ENCODE data around the gene APOBEC3F. TPM values are rescaled to one million over a fixed set of nuclear protein-coding genes. Genes with fewer than 3 reads are reported as not detected.
"Not testable (repeated sequence)": the region's sequence is repeated elsewhere in the genome, so short reads cannot be mapped to it uniquely, and the experiment has no call there.

The APOBEC3F gene
- total RNA-seq, 1 experiment from 2014 or later: 28.3 TPM

GRCh38 chr22:39017596-39018365 lies 22.9 kb upstream of the APOBEC3F start:
- BruUV-seq (replicated peaks): no TSS peak
- H3K4me2 ChIP-seq: peak overlapping the region; percentile 74; the same call in 1 of the 2 replicates
- CTCF ChIA-PET: interaction anchor here (0.6 kb wide), 1 partner anchor 239 kb away, joined by 4 read pairs; no protein-coding TSS in a partner anchor
- TF ChIP-seq CTCF (conservative IDR thresholded peaks at IDR 0.05) (no peak), EZH2 (IDR thresholded peaks at IDR 0.05; ENCODE audit: low read depth) (no peak)
- intact Hi-C loops (cut with micrococcal nuclease; ENCODE audit: unreplicated experiment): no loop called here
- H3K9me3 ChIP-seq (ENCODE audit: insufficient read depth, low read depth): no peaks in the 10 kb centered on the region
- H3K27me3 ChIP-seq (ENCODE audit: insufficient read depth, low read depth): no peaks in the 10 kb centered on the region
- POLR2A ChIA-PET (ENCODE audit: unreplicated experiment): no interaction called here
- no peaks in the 10 kb centered on the region for H3K9me2 ChIP-seq (ENCODE audit: insufficient read depth)
- H3F3A ChIP-seq (ENCODE audit: insufficient read depth, low read depth): peaks cover 25% of the 10 kb centered on the region; the same call in 1 of the 2 replicates
- H3K27ac ChIP-seq: no peak overlapping the region
- no peak overlapping the region for H3K4me3 ChIP-seq
- H3K4me1 ChIP-seq (replicated peaks; ENCODE audit: insufficient read depth): peaks cover 27% of the 10 kb centered on the region
- H3K79me2 ChIP-seq (ENCODE audit: low read depth): peaks cover 31% of the 10 kb centered on the region
- no peak overlapping the region for H2AFZ ChIP-seq
- peaks cover 24% of the 10 kb centered on the region for H3K36me3 ChIP-seq (ENCODE audit: low read depth)
- H4K20me1 ChIP-seq (ENCODE audit: insufficient read depth): no peaks in the 10 kb centered on the region
- DNase-seq: no peak

- H3K4me2 ChIP-seq; POLR2A ChIA-PET (ENCODE audit: unreplicated experiment); BruUV-seq (replicated peaks); H3K27me3 ChIP-seq (ENCODE audit: insufficient read depth, low read depth); H3K27ac ChIP-seq; H3K4me3 ChIP-seq; H3K9me3 ChIP-seq (ENCODE audit: insufficient read depth, low read depth); H4K20me1 ChIP-seq (ENCODE audit: insufficient read depth); H2AFZ ChIP-seq; H3K9me2 ChIP-seq (ENCODE audit: insufficient read depth); DNase-seq: not testable (repeated sequence)
- Histone ChIP-seq H3F3A (ENCODE audit: insufficient read depth, low read depth) (peaks cover 25% of the 10 kb centered on the region; the same call in 1 of the 2 replicates), H3K36me3 (ENCODE audit: low read depth) (peaks cover 24% of the 10 kb centered on the region), H3K79me2 (ENCODE audit: low read depth) (peaks cover 23% of the 10 kb centered on the region), H3K4me1 (replicated peaks; ENCODE audit: insufficient read depth) (peaks cover 17% of the 10 kb centered on the region)
- intact Hi-C loops (cut with micrococcal nuclease; ENCODE audit: unreplicated experiment): loop anchor here (5.0 kb wide), 1 partner anchor 77 kb away; the partner anchor contains the start of gene APOBEC3H
- CTCF ChIA-PET: interaction anchor here (0.6 kb wide), 1 partner anchor 363 kb away, joined by 3 read pairs; no protein-coding TSS in a partner anchor
Observed at GRCh38 chr22:39020021-39020651, 20.5 kb upstream of the APOBEC3F start.

GRCh38 chr22:39021552-39022250 lies 19.0 kb upstream of the APOBEC3F start:
- ChIA-PET POLR2A (ENCODE audit: unreplicated experiment) (interaction anchor here (0.6 kb wide), 2 partner anchors 40 to 148 kb away, joined by 3 read pairs; no protein-coding TSS in a partner anchor), CTCF (interaction anchor here (0.6 kb wide), 3 partner anchors 105 to 493 kb away, joined by 3 to 7 read pairs (median 5); no protein-coding TSS in a partner anchor)

More at GRCh38 chr22:39021552-39022250, 19.0 kb upstream of the APOBEC3F start:
- intact Hi-C loops (cut with micrococcal nuclease; ENCODE audit: unreplicated experiment): loop anchor here (5.0 kb wide), 1 partner anchor 76 kb away; the partner anchor contains the start of gene APOBEC3H
- BruUV-seq (replicated peaks): TSS peak; percentile 21
- Histone ChIP-seq H3K79me2 (ENCODE audit: low read depth) (peaks cover 8% of the 10 kb centered on the region), H3K4me2 (no peak overlapping the region), H3K36me3 (ENCODE audit: low read depth) (peaks cover 21% of the 10 kb centered on the region), H3K4me1 (replicated peaks; ENCODE audit: insufficient read depth) (peaks cover 8% of the 10 kb centered on the region), H3K9me2 (ENCODE audit: insufficient read depth) (no peaks in the 10 kb centered on the region), H3F3A (ENCODE audit: insufficient read depth, low read depth) (peaks cover 25% of the 10 kb centered on the region; the same call in 1 of the 2 replicates), H3K27me3 (ENCODE audit: insufficient read depth, low read depth) (no peaks in the 10 kb centered on the region), H2AFZ (no peak overlapping the region), H3K4me3 (no peak overlapping the region), H4K20me1 (ENCODE audit: insufficient read depth) (no peaks in the 10 kb centered on the region), H3K9me3 (ENCODE audit: insufficient read depth, low read depth) (no peaks in the 10 kb centered on the region), H3K27ac (no peak overlapping the region)
- DNase-seq: no peak
- no peak for TF ChIP-seq CTCF (conservative IDR thresholded peaks at IDR 0.05)
- no peak for TF ChIP-seq EZH2 (IDR thresholded peaks at IDR 0.05; ENCODE audit: low read depth)

All from PC-9 (cell line).